Measurements from ENCODE around the gene SNAPC4.

GRCh38 chr9:136438548-136439480 is 38.8 kb upstream of the SNAPC4 start:
- TF ChIP-seq CTCF (IDR thresholded peaks at IDR 0.05; ENCODE audit: low read depth, low read length, poor library complexity, severe bottlenecking) (no peak), EZH2phosphoT487 (IDR thresholded peaks at IDR 0.05; ENCODE audit: borderline replicate concordance, low read length) (no peak)

Measured in DOHH2 (cell line).